Measurements from ENCODE around the gene LSAMP.

Gene LSAMP

GRCh38 chr3:116190095-116190494 is 255.2 kb downstream of the LSAMP start:
- no peaks in the 10 kb centered on the region for H3K4me1 ChIP-seq (ENCODE audit: control insufficient read depth, insufficient read depth, low read length)
- ChIA-PET CTCF (no interaction called here), POLR2A (no interaction called here)
- no peak overlapping the region for H3K27ac ChIP-seq (ENCODE audit: extremely low read depth, low read depth, low read length)
- no peaks in the 10 kb centered on the region for H3K36me3 ChIP-seq (ENCODE audit: control insufficient read depth in 2 of 2, insufficient read depth in 1 of 2, low read length in 2 of 2)
- no peaks in the 10 kb centered on the region for H3K9me3 ChIP-seq (ENCODE audit: control insufficient read depth, insufficient read depth, low read depth, low read length)
- TF ChIP-seq ZNF768 (tag by site-specific recombination; IDR thresholded peaks at IDR 0.05) (no peak), HIC1 (tag by site-specific recombination; IDR thresholded peaks at IDR 0.05) (0 out of 2 replicates have a peak, but pooled peaks have one; percentile 30), SP7 (tag by site-specific recombination; IDR thresholded peaks at IDR 0.05) (0 out of 2 replicates have a peak, but pooled peaks have one; percentile 17), ZNF280D (tag by site-specific recombination; IDR thresholded peaks at IDR 0.05) (no peak), ZBTB11 (tag by site-specific recombination; conservative IDR thresholded peaks at IDR 0.05; ENCODE audit: low read depth) (no peak), WT1 (tag by site-specific recombination; IDR thresholded peaks at IDR 0.05) (peak; percentile 59)
- H3K4me3 ChIP-seq (ENCODE audit: low read depth, low read length): no peak overlapping the region

- CTCF ChIA-PET: interaction anchor here (0.6 to 1.1 kb wide), 2 partner anchors 12 to 502 kb away, joined by 3 read pairs; no protein-coding TSS in a partner anchor
- TF ChIP-seq BCL11B (tag by site-specific recombination; IDR thresholded peaks at IDR 0.05; ENCODE audit: low read depth) (no peak), ZNF112 (tag by site-specific recombination; IDR thresholded peaks at IDR 0.05) (no peak), SP2 (tag by site-specific recombination; IDR thresholded peaks at IDR 0.05) (no peak), BCL6B (tag by site-specific recombination; IDR thresholded peaks at IDR 0.05) (no peak), ZNF266 (tag by site-specific recombination; IDR thresholded peaks at IDR 0.05; ENCODE audit: low read depth) (no peak), KLF16 (tag by site-specific recombination; IDR thresholded peaks at IDR 0.05) (no peak), ZNF530 (tag by site-specific recombination; IDR thresholded peaks at IDR 0.05; ENCODE audit: low read depth) (no peak), SETDB1 (IDR thresholded peaks at IDR 0.05; ENCODE audit: insufficient read length, low read length) (no peak), ZNF16 (tag by site-specific recombination; IDR thresholded peaks at IDR 0.05; ENCODE audit: low read depth) (no peak), FEZF1 (tag by site-specific recombination; IDR thresholded peaks at IDR 0.05) (no peak), RBAK (tag by site-specific recombination; IDR thresholded peaks at IDR 0.05) (no peak), ZNF221 (tag by site-specific recombination; IDR thresholded peaks at IDR 0.05; ENCODE audit: borderline replicate concordance) (no peak), ZBTB20 (tag by site-specific recombination; IDR thresholded peaks at IDR 0.05) (no peak), TSHZ1 (tag by site-specific recombination; IDR thresholded peaks at IDR 0.05; ENCODE audit: borderline replicate concordance) (no peak), KLF9 (tag by site-specific recombination; IDR thresholded peaks at IDR 0.05; ENCODE audit: low read depth) (no peak), ZNF404 (tag by site-specific recombination; IDR thresholded peaks at IDR 0.05) (no peak)
Observed at GRCh38 chr3:116188231-116188785, 257.0 kb downstream of the LSAMP start.

More at GRCh38 chr3:116188231-116188785, 257.0 kb downstream of the LSAMP start:
- H3K27ac ChIP-seq (ENCODE audit: extremely low read depth, low read depth, low read length): no peak overlapping the region
- no peaks in the 10 kb centered on the region for H3K9me3 ChIP-seq (ENCODE audit: control insufficient read depth, insufficient read depth, low read depth, low read length)
- H3K4me1 ChIP-seq (ENCODE audit: control insufficient read depth, insufficient read depth, low read length): no peaks in the 10 kb centered on the region
- H3K4me3 ChIP-seq (ENCODE audit: low read depth, low read length): no peak overlapping the region
- H3K36me3 ChIP-seq (ENCODE audit: control insufficient read depth in 2 of 2, insufficient read depth in 1 of 2, low read length in 2 of 2): no peaks in the 10 kb centered on the region
- POLR2A ChIA-PET: no interaction called here
